Nucleus accumbens (tissue), 56 donors: Measurements from ENCODE around the gene PYROXD2.
A peak's percentile ranks its signal among the peaks of the same experiment; 100 is the strongest.
"Not testable (repeated sequence)": the region's sequence is repeated elsewhere in the genome, so short reads cannot be mapped to it uniquely, and the experiment has no call there.

Experiments
- DNase-seq, 56 donors: peaks; one replicate each; lab custom pipeline; 2025; lab: John Stamatoyannopoulos, UW

PYROXD2 gene

DNA sequence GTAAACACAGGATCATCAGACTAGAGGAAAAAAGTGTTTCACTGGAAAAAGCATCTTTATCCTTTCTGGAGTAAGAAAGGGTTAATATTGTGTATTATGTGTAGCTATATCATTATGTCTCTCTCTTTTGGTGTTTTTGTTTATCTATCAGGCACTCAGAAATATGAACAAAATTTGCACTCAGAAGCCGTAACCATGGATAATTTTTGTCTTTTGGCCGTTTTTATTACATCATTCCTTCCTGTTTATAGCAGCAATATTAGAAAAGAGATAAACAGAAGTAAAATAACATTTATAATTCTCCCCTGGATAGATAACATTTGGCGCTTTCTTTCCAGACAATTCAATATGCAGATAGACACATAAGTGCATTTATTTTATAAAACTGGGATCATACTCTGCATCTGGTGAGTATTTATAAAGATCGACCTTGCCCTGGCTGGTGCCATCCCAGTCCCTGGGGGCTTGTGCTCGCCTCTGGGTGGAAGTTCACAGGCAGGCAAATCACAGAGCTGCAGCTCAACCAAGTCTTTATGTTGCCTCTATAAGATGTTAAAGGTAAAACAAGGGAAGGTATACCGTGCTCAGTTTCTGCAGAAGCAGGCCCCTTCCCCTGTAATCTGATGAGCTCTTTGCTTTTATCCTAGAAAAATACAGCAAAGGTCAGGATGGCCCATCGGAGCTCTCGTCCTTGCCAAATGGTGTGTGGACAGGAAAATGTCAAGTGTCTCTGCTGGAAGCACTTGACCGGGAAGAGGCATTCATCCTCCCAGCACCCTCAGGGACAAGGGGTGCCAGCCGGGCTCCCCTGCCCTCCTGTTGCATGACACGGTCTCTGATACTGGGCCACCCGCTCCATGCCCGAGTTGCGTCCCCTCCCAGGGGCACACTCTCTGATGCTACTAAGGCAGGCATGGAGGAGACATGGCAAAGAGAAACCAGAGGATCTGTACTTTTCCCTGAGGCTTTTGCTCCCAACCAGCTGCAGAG, 43.9 kb downstream of the PYROXD2 start:
- no peak for DNase-seq

- no peak for DNase-seq
These were observed 45.2 kb downstream of the PYROXD2 start for GRCh38 chr10:98369801-98370200.

- no peak for DNase-seq
These were observed 46.3 kb downstream of the PYROXD2 start for GRCh38 chr10:98368644-98369043.

GRCh38 chr10:98367604-98368451, 47.2 kb downstream of the PYROXD2 start:
- DNase-seq, result peak in 36 of 56 donors; percentile 9 to 63 (median 30)

GRCh38 chr10:98366062-98366530, 48.9 kb downstream of the PYROXD2 start:
- DNase-seq, result no peak

- DNase-seq, result no peak
These were observed 49.4 kb downstream of the PYROXD2 start for GRCh38 chr10:98365406-98366061.

- no peak for DNase-seq
These were observed 50.4 kb downstream of the PYROXD2 start for GRCh38 chr10:98364432-98365102.

DNA sequence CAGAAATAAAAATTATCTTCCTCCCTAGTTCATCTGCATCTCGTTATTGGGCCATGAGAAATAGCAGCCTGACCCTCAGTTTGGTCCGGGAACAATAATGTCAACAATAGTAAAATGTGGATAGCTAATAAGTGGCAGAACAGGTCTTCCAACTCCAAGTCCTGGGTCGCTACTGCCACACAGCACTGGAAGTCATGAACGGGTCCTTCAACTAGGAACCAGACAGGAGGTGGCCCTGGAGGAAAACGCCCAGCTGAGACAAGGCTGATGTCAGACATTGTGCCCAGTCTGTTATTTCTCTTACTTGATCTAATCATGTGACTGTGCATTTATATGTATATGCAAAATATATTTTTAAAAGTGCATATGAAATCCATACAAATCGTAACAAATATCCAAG, 51.8 kb downstream of the PYROXD2 start:
- DNase-seq, result no peak

DNA sequence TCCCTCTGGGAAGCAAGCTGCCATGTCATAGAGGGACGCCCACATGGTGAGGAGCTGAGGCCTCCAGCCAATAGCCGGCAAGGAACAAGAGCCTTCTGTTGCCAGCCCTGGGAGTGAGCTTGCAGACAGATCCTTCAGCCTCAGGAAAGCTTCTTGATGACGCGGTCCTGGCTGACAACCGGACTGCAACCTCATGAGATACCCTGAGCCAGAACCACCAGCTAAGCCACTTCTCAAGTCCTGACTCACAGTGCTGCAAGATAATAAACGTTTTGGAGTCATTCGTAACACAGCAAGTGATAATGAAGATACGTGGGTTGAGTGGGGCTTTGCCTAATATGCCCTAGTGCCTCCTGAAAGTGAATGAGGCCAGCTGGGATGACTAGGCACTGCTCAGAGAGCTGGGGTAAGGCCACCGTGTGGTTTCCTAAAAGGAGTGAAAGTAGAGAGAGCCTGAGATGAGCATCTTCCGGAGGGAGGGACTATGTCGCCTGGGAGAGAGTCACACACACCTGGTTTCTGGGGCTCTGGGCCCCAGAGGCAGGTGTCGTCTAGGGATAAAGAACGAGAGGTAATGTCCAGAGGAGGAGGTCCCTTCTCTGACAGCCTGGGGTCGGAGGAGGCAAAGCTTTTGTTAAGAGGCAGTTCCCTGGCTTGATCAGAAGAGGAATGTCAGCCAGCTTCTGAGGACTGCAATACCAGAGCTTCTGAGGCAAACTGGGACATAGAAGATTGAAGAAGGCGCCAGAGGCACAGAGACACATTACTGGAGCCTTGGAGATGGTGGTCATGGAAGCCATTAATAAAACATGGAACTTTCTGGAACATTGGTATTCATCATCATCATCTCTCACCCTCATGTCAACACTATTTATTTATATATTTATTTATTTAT, 53.6 kb downstream of the PYROXD2 start:
- peak in 42 of 56 donors; percentile 3 to 78 (median 38) for DNase-seq

DNA sequence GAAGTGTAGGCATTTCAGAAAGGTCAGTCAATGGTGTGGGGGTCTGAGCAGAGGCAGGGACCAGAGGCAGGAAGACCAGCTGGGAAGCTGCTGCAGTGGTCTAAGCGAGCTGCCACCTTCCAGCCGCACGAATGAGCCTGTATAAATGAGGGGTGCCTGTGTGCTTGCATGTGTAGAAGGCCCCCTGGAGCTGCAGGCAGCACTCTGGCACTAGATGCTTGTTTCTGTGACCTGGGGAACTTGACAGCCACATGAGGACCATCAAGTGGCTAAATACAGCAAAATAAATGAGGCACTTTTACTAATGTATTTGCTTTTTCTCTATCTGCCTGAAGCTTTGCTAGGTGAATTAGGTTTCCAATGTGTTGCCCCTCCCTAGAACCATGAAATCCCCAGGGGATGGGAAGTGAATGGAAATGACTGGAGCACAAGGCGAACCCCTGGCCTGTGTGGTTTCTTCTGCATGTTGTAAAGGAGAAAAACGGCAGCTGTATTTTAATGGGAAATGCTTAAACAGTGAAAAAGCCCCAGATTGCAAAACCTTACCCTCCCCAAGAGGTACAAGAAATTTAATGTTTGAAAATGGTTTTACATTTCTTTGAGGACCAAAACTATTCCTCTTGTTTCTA, 57.7 kb downstream of the PYROXD2 start:
- DNase-seq, result no peak

DNA sequence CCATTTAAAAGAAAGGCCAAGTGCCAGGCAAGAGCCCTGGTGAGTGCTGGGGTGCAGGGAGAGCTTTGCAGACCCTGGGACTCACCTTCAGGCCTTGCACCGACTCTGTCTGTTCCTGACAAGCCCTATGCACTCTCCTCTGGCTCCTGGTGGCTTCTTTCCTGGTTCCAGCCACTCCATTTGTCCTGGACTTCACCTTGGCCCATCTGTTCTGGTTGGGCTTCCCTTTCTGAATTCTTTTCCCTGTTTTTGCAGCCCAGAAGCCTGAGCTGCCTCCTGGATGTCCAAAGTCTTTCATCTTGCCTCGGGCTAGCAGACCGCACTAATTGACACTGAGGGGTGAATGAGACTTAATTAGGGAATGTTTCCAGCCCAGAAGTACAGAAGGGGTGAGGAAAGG, 60.5 kb downstream of the PYROXD2 start:
- no peak for DNase-seq

- no peak for DNase-seq
These were observed 61.8 kb downstream of the PYROXD2 start for GRCh38 chr10:98353170-98353569.

DNA sequence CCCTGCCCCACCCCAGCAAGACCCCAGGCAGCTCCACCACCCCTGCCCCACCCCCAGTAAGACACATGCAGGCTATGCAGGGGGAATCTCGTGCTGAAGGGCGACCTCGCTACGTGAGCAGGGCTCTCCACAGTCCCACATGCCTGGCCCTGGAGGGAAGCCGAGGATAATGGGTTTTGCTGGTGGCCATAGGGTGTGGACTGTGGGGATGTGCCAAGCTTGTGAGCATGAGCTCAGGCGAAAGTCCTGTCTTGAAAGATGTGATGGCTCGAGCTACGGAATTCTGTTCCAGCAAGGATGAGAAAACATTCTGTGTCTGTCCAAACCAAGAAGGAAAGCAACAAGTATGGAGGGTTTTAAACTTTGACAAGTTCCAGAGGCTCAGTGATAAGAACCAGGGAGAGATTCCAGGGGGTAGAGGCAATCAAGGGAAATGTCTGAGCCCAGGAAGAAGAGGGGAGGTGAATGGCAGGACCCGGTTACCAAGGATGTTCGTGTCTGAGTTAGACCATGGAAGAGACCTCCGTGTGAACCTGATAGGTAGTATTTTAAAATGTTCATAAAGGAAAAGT, 63.1 kb downstream of the PYROXD2 start:
- no peak for DNase-seq

DNA sequence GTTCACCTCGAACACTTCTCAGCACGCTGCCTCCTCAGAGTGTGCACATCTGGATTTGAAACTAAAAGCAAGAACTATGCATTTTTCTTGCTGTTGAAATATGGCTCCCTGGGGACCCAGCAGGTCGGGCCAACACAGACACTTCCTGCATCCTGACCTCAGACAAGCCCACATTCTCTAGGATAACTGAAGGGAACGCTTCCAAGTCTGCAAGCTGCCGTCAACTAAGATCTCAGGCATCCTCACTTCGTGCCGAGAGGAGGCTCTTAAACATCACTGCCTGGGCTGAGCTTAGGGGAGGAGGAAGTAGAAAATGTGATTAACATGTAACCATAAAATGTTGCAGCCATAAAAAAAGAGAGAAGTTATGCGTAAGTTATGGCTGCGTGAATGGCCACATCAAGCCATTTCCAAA, 65.5 kb downstream of the PYROXD2 start:
- no peak for DNase-seq

- no peak for DNase-seq
These were observed 68.1 kb downstream of the PYROXD2 start for GRCh38 chr10:98346847-98347246.

GRCh38 chr10:98344589-98345038, 70.4 kb downstream of the PYROXD2 start:
- DNase-seq, result no peak

DNA sequence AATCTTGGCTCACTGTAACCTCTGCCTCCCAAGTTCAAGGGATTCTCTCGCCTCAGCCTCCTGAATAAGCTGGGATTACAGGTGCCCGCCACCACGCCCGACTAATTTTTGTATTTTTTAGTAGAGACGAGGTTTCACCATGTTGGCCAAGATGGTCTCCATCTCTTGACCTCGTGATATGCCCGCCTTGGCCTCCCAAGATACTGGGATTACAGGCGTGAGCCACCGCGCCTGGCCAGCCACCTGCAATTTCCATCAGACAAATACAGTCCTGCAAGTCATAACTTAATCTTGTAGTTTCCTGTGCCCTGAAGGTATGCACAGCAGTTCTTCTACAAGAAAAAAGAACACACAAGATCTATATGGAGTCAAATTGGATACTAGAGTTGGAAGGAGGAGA, 73.3 kb downstream of the PYROXD2 start:
- DNase-seq, result not testable (repeated sequence)

GRCh38 chr10:98340940-98341310, 74.1 kb downstream of the PYROXD2 start:
- no peak for DNase-seq
